H9 (cell line): ENCODE measurements around the gene BAG3. TPM values are rescaled to one million over a fixed set of nuclear protein-coding genes. Genes with fewer than 3 reads are reported as not detected.

ENCODE experiments used
- DNase-seq: peaks from one replicate; pipeline ENCODE4 v3.0.0-alpha.2; 2017
- H2AFZ ChIP-seq: one replicate; pipeline ENCODE4 v1.6.1; 2013; ENCODE audit warnings: mild to moderate bottlenecking, low read length, control low read depth, moderate library complexity
- H2AK5ac ChIP-seq: 2 replicates; pipeline ENCODE4 v1.6.1; 2013; ENCODE audit warnings: low read length, control low read depth, mixed read lengths; ENCODE audit not compliant: insufficient read length
- H2BK120ac ChIP-seq: one replicate; pipeline ENCODE4 v1.6.1; 2013; ENCODE audit warnings: low read depth, mild to moderate bottlenecking, low read length, control low read depth, inconsistent platforms; ENCODE audit not compliant: poor library complexity, severe bottlenecking
- H2BK12ac ChIP-seq: 2 replicates; pipeline ENCODE4 v1.6.1; 2013; ENCODE audit warnings: low read length, control low read depth, mixed read lengths, low read depth; ENCODE audit not compliant: insufficient read length
- H2BK15ac ChIP-seq: 2 replicates; pipeline ENCODE4 v1.6.1; 2013; ENCODE audit warnings: low read depth, low read length, control low read depth
- H2BK20ac ChIP-seq: one replicate; pipeline ENCODE4 v1.6.1; 2013; ENCODE audit warnings: low read depth, mild to moderate bottlenecking, low read length, control low read depth, inconsistent platforms; ENCODE audit not compliant: poor library complexity, severe bottlenecking
- H2BK5ac ChIP-seq: 2 replicates; pipeline ENCODE4 v1.6.1; 2013; ENCODE audit warnings: low read length, control low read depth, mixed read lengths; ENCODE audit not compliant: insufficient read length
- H3K14ac ChIP-seq: 2 replicates; pipeline ENCODE4 v1.6.1; 2013; ENCODE audit warnings: low read length, control low read depth; ENCODE audit not compliant: insufficient read depth
- H3K18ac ChIP-seq: 2 replicates; pipeline ENCODE4 v1.6.1; 2013; ENCODE audit warnings: low read depth, mild to moderate bottlenecking, mixed read lengths, low read length, control low read depth; ENCODE audit not compliant: insufficient read length
- H3K23ac ChIP-seq: 2 replicates; pipeline ENCODE4 v1.6.1; 2013; ENCODE audit warnings: low read length, control low read depth, mixed read lengths, low read depth; ENCODE audit not compliant: insufficient read length
- H3K23me2 ChIP-seq: 2 replicates; pipeline ENCODE4 v1.6.1; 2013; ENCODE audit warnings: low read depth, mild to moderate bottlenecking, mixed read lengths, low read length, control low read depth; ENCODE audit not compliant: insufficient read length, poor library complexity, severe bottlenecking
- H3K27ac ChIP-seq: 2 replicates; pipeline ENCODE4 v1.5.1; 2013; ENCODE audit warnings: low read length, control low read depth, mixed read lengths, low read depth; ENCODE audit not compliant: insufficient read length
- H3K27me3 ChIP-seq: 2 replicates; pipeline ENCODE4 v1.6.1; 2013; ENCODE audit warnings: low read length, control low read depth, inconsistent platforms; ENCODE audit not compliant: insufficient read depth
- H3K4ac ChIP-seq: 2 replicates; pipeline ENCODE4 v1.6.1; 2013; ENCODE audit warnings: low read depth, mild to moderate bottlenecking, control low read depth, inconsistent platforms, low read length, moderate library complexity
- H3K4me1 ChIP-seq: 2 replicates; pipeline ENCODE4 v1.6.1; 2013; ENCODE audit warnings: low read length, control low read depth, inconsistent platforms; ENCODE audit not compliant: insufficient read depth
- H3K4me2 ChIP-seq: 2 replicates; pipeline ENCODE4 v1.6.1; 2013; ENCODE audit warnings: low read length, control low read depth, mixed read lengths; ENCODE audit not compliant: insufficient read length, insufficient read depth
- H3K56ac ChIP-seq: 2 replicates; pipeline ENCODE4 v1.6.1; 2013; ENCODE audit warnings: low read depth, mild to moderate bottlenecking, mixed read lengths, low read length, control low read depth; ENCODE audit not compliant: insufficient read length
- H3K79me1 ChIP-seq: 2 replicates; pipeline ENCODE4 v1.6.1; 2013; ENCODE audit warnings: low read depth, mild to moderate bottlenecking, moderate library complexity, low read length, control low read depth, inconsistent platforms; ENCODE audit not compliant: insufficient read depth, poor library complexity, severe bottlenecking
- H3K79me2 ChIP-seq: 2 replicates; pipeline ENCODE4 v1.6.1; 2013; ENCODE audit warnings: low read length, control low read depth, inconsistent platforms; ENCODE audit not compliant: insufficient read depth
- H3K9ac ChIP-seq: 2 replicates; pipeline ENCODE4 v1.6.1; 2013; ENCODE audit warnings: low read length, control low read depth, mixed read lengths; ENCODE audit not compliant: insufficient read length; ENCODE audit errors: extremely low read depth
- H3K9me3 ChIP-seq: one replicate; pipeline ENCODE4 v1.6.1; 2013; ENCODE audit warnings: low read depth, low read length, inconsistent platforms; ENCODE audit not compliant: control insufficient read depth
- H3T11ph ChIP-seq: one replicate; pipeline ENCODE4 v1.6.1; 2013; ENCODE audit warnings: mild to moderate bottlenecking, low read length, control low read depth, inconsistent platforms
- H4K20me1 ChIP-seq: one replicate; pipeline ENCODE4 v1.6.1; 2013; ENCODE audit not compliant: control insufficient read depth, insufficient read length, insufficient read depth
- H4K5ac ChIP-seq: 2 replicates; pipeline ENCODE4 v1.6.1; 2013; ENCODE audit warnings: low read depth, mild to moderate bottlenecking, mixed read lengths, low read length, control low read depth; ENCODE audit not compliant: insufficient read length
- H4K8ac ChIP-seq: replicated peaks from 2 replicates; pipeline ENCODE4 v1.6.1; 2013; ENCODE audit warnings: low read length, control low read depth, mixed read lengths, low read depth; ENCODE audit not compliant: insufficient read length
- H4K91ac ChIP-seq: 2 replicates; pipeline ENCODE4 v1.6.1; 2013; ENCODE audit warnings: low read depth, mild to moderate bottlenecking, moderate library complexity, mixed read lengths, low read length, control low read depth; ENCODE audit not compliant: insufficient read length
- H3K27ac Mint-ChIP-seq, 3 experiments: 2 replicates in 2 of 3; 3 replicates in 1 of 3; pipeline ENCODE4 v1.8.0; 2020 to 2021; ENCODE audit warnings: mixed read lengths in 3 of 3, mild to moderate bottlenecking in 1 of 3, moderate library complexity in 1 of 3
- H3K27me3 Mint-ChIP-seq: 2 replicates; pipeline ENCODE4 v1.8.0; 2021; ENCODE audit warnings: low read depth, mild to moderate bottlenecking, moderate library complexity, mixed read lengths
- H3K36me3 Mint-ChIP-seq, 3 experiments: 2 replicates in 2 of 3; 3 replicates in 1 of 3; pipeline ENCODE4 v1.8.0; 2020 to 2021; ENCODE audit warnings: low read depth in 3 of 3, mixed read lengths in 3 of 3; ENCODE audit not compliant: insufficient read depth in 1 of 3
- H3K4me1 Mint-ChIP-seq, 2 experiments: 2 replicates each; pipeline ENCODE4 v1.8.0; 2020; ENCODE audit warnings: mixed read lengths in 2 of 2
- H3K4me3 Mint-ChIP-seq, 2 experiments: 2 replicates in 1 of 2; 3 replicates in 1 of 2; pipeline ENCODE4 v1.8.0; 2020 to 2021; ENCODE audit warnings: mild to moderate bottlenecking in 2 of 2, mixed read lengths in 2 of 2, moderate library complexity in 1 of 2
- H3K9me3 Mint-ChIP-seq, 2 experiments: 2 replicates in 1 of 2; 3 replicates in 1 of 2; pipeline ENCODE4 v1.8.0; 2020; ENCODE audit warnings: mild to moderate bottlenecking in 2 of 2, mixed read lengths in 2 of 2, moderate library complexity in 1 of 2
- CTCF ChIP-seq: fragments of 200-600 bp; sonication (generic); conservative IDR thresholded peaks from 3 replicates; pipeline ENCODE4 v1.8.0; 2021; ENCODE audit warnings: antibody characterized with exemption, mild to moderate bottlenecking
- WGBS: extraction: QIAGEN DNeasy Blood & Tissue Kit; methylation state at CpG from one replicate; pipeline ENCODE4 v1.1.7; 2013; ENCODE audit warnings: missing lambda C conversion rate, low lambda C conversion rate, mixed read lengths; ENCODE audit not compliant: insufficient read length; ENCODE audit errors: extremely low coverage; 5-methylcytosine and 5-hydroxymethylcytosine counted together
- total RNA-seq: library from RNA; stranded (reverse); gene quantifications from 2 replicates; pipeline ENCODE4 v1.2.1, GENCODE V29; 2021

Gene BAG3
- total RNA-seq, 1 experiment from 2014 or later = 11.4 TPM

GRCh38 chr10:119705434-119705831 is 54.3 kb downstream of the BAG3 start:
- Histone ChIP-seq H2AK5ac (no peak overlapping the region), H3K56ac (no peak overlapping the region), H2BK5ac (no peak overlapping the region), H3K79me1 (no peaks in the 10 kb centered on the region), H3K27ac (no peak overlapping the region), H3K23ac (no peak overlapping the region), H3K4me1 (peaks cover 3% of the 10 kb centered on the region; the same call in 1 of the 2 replicates), H2BK12ac (no peak overlapping the region), H2AFZ (no peak overlapping the region), H4K91ac (no peak overlapping the region), H4K8ac (no peak overlapping the region), H3K4me2 (no peak overlapping the region), H4K20me1 (no peaks in the 10 kb centered on the region), H3K18ac (no peak overlapping the region), H3K9ac (no peak overlapping the region), H4K5ac (no peak overlapping the region), H3K9me3 (no peaks in the 10 kb centered on the region), H2BK15ac (no peak overlapping the region), H3K27me3 (no peaks in the 10 kb centered on the region), H3K23me2 (no peaks in the 10 kb centered on the region), H3K14ac (no peak overlapping the region), H3K4ac (no peak overlapping the region), H2BK20ac (no peak overlapping the region), H2BK120ac (no peak overlapping the region), H3K79me2 (no peaks in the 10 kb centered on the region), H3T11ph (no peak overlapping the region)
- Mint-ChIP-seq H3K9me3 (peaks cover 27 to 34% of the 10 kb centered on the region in 2 experiments), H3K36me3 (peaks cover 11 to 25% (median 14%) of the 10 kb centered on the region in 3 experiments), H3K27me3 (no peaks in the 10 kb centered on the region; the same call in 1 of the 2 replicates), H3K27ac (no peak overlapping the region), H3K4me3 (no peak overlapping the region), H3K4me1 (peaks cover 25 to 31% of the 10 kb centered on the region in 2 experiments)
- TF ChIP-seq CTCF = no peak
- no peak for DNase-seq
- no CpG with 5 or more reads among the region's 3 CpGs for WGBS
